SK-MEL-5 (cell line): ENCODE measurements around the gene MEA1. TPM values are rescaled to one million over a fixed set of nuclear protein-coding genes. Genes with fewer than 3 reads are reported as not detected.

Experiments
- DNase-seq: peaks from one replicate; pipeline ENCODE4 v3.0.0-alpha.2; 2016; ENCODE audit warnings: low read depth, low spot score
- in situ Hi-C: cut with HindIII; loops from 2 replicates; pipeline ENCODE4 v1.10.0; 2016; ENCODE audit warnings: low sequenced_read_pairs, high pct_unique_total_duplicates, low pct_unique_long_range_greater_than_20kb
- total RNA-seq: library from RNA; depleted of rRNA; stranded (reverse); fragments of >200 nt; shearing (Covaris generic); gene quantifications from 2 replicates; pipeline ENCODE4 v1.2.3, GENCODE V29; 2014; rRNA removed

Gene MEA1
- total RNA-seq, 1 experiment from 2014 or later = 66.6 TPM

- DNase-seq = no peak
- in situ Hi-C loops = no loop called here
Measured at GRCh38 chr6:42967228-42967627, 46.5 kb downstream of the MEA1 start.

- in situ Hi-C loops = no loop called here
- no peak for DNase-seq
Measured at GRCh38 chr6:42966571-42966970, 47.2 kb downstream of the MEA1 start.

GRCh38 chr6:42963855-42964605, 49.7 kb downstream of the MEA1 start:
- peak; percentile 81 for DNase-seq

GRCh38 chr6:42963179-42963854, 50.4 kb downstream of the MEA1 start:
- DNase-seq = no peak
- in situ Hi-C loops = no loop called here

More at GRCh38 chr6:42963855-42964605, 49.7 kb downstream of the MEA1 start:
- in situ Hi-C loops = no loop called here

- no peak for DNase-seq
- in situ Hi-C loops = no loop called here
Measured at GRCh38 chr6:42962502-42963178, 51.1 kb downstream of the MEA1 start.

- no peak for DNase-seq
- in situ Hi-C loops = no loop called here
Measured at GRCh38 chr6:42962096-42962495, 51.6 kb downstream of the MEA1 start.

Other genes with a start within 250 kb of the MEA1 start
- gene BICRAL, start 231.9 kb downstream of the MEA1 start, total RNA-seq = 5.2 and 5.6 TPM in 2 replicates
- 110 and 112 TPM in 2 replicates for gene RPL7L1, start 134.3 kb downstream of the MEA1 start, total RNA-seq
- gene PTCRA, start 97.9 kb downstream of the MEA1 start, total RNA-seq = 6.2 and 9.7 TPM in 2 replicates
- gene CNPY3, start 84.5 kb downstream of the MEA1 start, total RNA-seq = 38.6 and 40.1 TPM in 2 replicates
- gene GNMT, start 53.2 kb downstream of the MEA1 start, total RNA-seq = 0.34 TPM in 1 of 2 replicates, not detected in the other
- 15.2 and 18.4 TPM in 2 replicates for gene PEX6, start 34.8 kb downstream of the MEA1 start, total RNA-seq
- 37.3 and 39.1 TPM in 2 replicates for gene PPP2R5D, start 29.4 kb downstream of the MEA1 start, total RNA-seq
- gene KLHDC3, start 303 bp upstream of the MEA1 start, total RNA-seq = 61.6 and 67.9 TPM in 2 replicates
- gene RRP36, start 7.7 kb upstream of the MEA1 start, total RNA-seq = 81.9 and 89.9 TPM in 2 replicates
- 18.8 and 20.2 TPM in 2 replicates for gene CUL7, start 39.9 kb upstream of the MEA1 start, total RNA-seq
- 49.9 and 51.9 TPM in 2 replicates for gene MRPL2, start 45.5 kb upstream of the MEA1 start, total RNA-seq
- 6.8 and 8.3 TPM in 2 replicates for gene KLC4, start 45.7 kb upstream of the MEA1 start, total RNA-seq
- 19.7 TPM in 2 replicates for gene PTK7, start 62.4 kb upstream of the MEA1 start, total RNA-seq
- 16.4 and 17.6 TPM in 2 replicates for gene SRF, start 157.3 kb upstream of the MEA1 start, total RNA-seq
- gene CUL9, start 168.2 kb upstream of the MEA1 start, total RNA-seq = 16.7 and 18.1 TPM in 2 replicates
- 108 and 109 TPM in 2 replicates for gene DNPH1, start 215.5 kb upstream of the MEA1 start, total RNA-seq
- not detected in 2 replicates for gene TTBK1, start 229.5 kb upstream of the MEA1 start, total RNA-seq